SU-DHL-6 (cell line): ENCODE data around the gene INTS1.
"Not testable (repeated sequence)": the region's sequence is repeated elsewhere in the genome, so short reads cannot be mapped to it uniquely, and the experiment has no call there.

Source experiments
- H2AFZ ChIP-seq: fragments of 200-600 bp; sonication (generic); 2 replicates; pipeline ENCODE4 v1.6.1; 2014; ENCODE audit warnings: low read depth, mild to moderate bottlenecking, moderate library complexity, mixed read lengths, antibody characterized with exemption, low read length; ENCODE audit not compliant: severe bottlenecking
- H3F3A ChIP-seq: fragments of 200-600 bp; shearing (Covaris generic); 2 replicates; pipeline ENCODE4 v1.6.0; 2016; ENCODE audit warnings: antibody characterized with exemption, mild to moderate bottlenecking; ENCODE audit not compliant: insufficient read depth
- H3K27ac ChIP-seq: fragments of 200-600 bp; sonication (generic); 2 replicates; pipeline ENCODE4 v1.5.1; 2016; ENCODE audit warnings: low read depth, mild to moderate bottlenecking, low read length, moderate library complexity, mixed read lengths
- H3K27me3 ChIP-seq: fragments of 200-600 bp; sonication (generic), shearing (Covaris generic); 2 replicates; pipeline ENCODE4 v1.6.0; 2014; ENCODE audit warnings: mild to moderate bottlenecking, low read length
- H3K36me3 ChIP-seq: fragments of 200-600 bp; sonication (generic); 2 replicates; pipeline ENCODE4 v1.6.1; 2014; ENCODE audit warnings: mild to moderate bottlenecking, low read length, mixed read lengths
- H3K4me2 ChIP-seq: fragments of 300-600, 200-600 bp; shearing (Covaris generic), sonication (generic); 2 replicates; pipeline ENCODE4 v1.6.0; 2014; ENCODE audit warnings: low read length, low read depth, mild to moderate bottlenecking; ENCODE audit not compliant: poor library complexity, severe bottlenecking
- H3K4me3 ChIP-seq: fragments of 200-600 bp; sonication (generic); 2 replicates; pipeline ENCODE4 v1.5.1; 2014; ENCODE audit warnings: antibody characterized with exemption, low read length, mild to moderate bottlenecking, mixed read lengths; ENCODE audit not compliant: insufficient read depth, poor library complexity, severe bottlenecking
- H3K79me2 ChIP-seq: fragments of 200-600 bp; sonication (generic); 2 replicates; pipeline ENCODE4 v1.6.1; 2014; ENCODE audit warnings: mild to moderate bottlenecking, low read length, moderate library complexity; ENCODE audit not compliant: insufficient read depth
- H3K9ac ChIP-seq: fragments of 200-600 bp; sonication (generic); 2 replicates; pipeline ENCODE4 v1.7.0; 2014; ENCODE audit warnings: mild to moderate bottlenecking, low read length
- H3K9me2 ChIP-seq: fragments of 200-600 bp; sonication (generic); replicated peaks from 2 replicates; pipeline ENCODE4 v1.6.1; 2014; ENCODE audit warnings: low read length; ENCODE audit not compliant: insufficient read depth
- H3K9me3 ChIP-seq: fragments of 200-600 bp; sonication (generic); 2 replicates; pipeline ENCODE4 v1.6.1; 2014; ENCODE audit warnings: low read length, mixed read lengths; ENCODE audit not compliant: insufficient read depth
- H4K20me1 ChIP-seq: fragments of 200-600 bp; sonication (generic); 2 replicates; pipeline ENCODE4 v1.6.1; 2014; ENCODE audit warnings: low read depth, mild to moderate bottlenecking, antibody characterized with exemption, low read length, moderate library complexity, mixed read lengths
- CTCF ChIP-seq: fragments of 200-600 bp; sonication (generic); IDR thresholded peaks from one replicate; pipeline ENCODE4 v1.5.1; 2017; ENCODE audit warnings: antibody characterized with exemption, mild to moderate bottlenecking, low read length, moderate library complexity; ENCODE audit not compliant: insufficient read depth, poor library complexity, severe bottlenecking
- EZH2phosphoT487 ChIP-seq: fragments of 200-600 bp; sonication (generic), shearing (Covaris generic); conservative IDR thresholded peaks from 2 replicates; pipeline ENCODE4 v1.6.1; 2018; ENCODE audit warnings: mild to moderate bottlenecking, antibody characterized with exemption, low read length, moderate library complexity, mixed read lengths

The INTS1 gene

GRCh38 chr7:1523844-1524243 lies 19.7 kb upstream of the INTS1 start:
- TF ChIP-seq EZH2phosphoT487, result no peak
- Histone ChIP-seq H3K9me3 (no peaks in the 10 kb centered on the region), H3K27me3 (no peaks in the 10 kb centered on the region), H3K36me3 (no peaks in the 10 kb centered on the region), H3K4me2 (no peak overlapping the region), H3K79me2 (no peaks in the 10 kb centered on the region), H3F3A (no peaks in the 10 kb centered on the region), H3K9me2 (no peaks in the 10 kb centered on the region), H2AFZ (no peak overlapping the region), H3K9ac (no peak overlapping the region), H4K20me1 (no peaks in the 10 kb centered on the region), H3K4me3 (no peak overlapping the region), H3K27ac (no peak overlapping the region)

GRCh38 chr7:1523208-1523607 lies 19.0 kb upstream of the INTS1 start:
- Histone ChIP-seq H4K20me1 (no peaks in the 10 kb centered on the region), H3K27ac (no peak overlapping the region), H3K4me3 (no peak overlapping the region), H3K4me2 (no peak overlapping the region), H3K9me2 (no peaks in the 10 kb centered on the region), H3K27me3 (no peaks in the 10 kb centered on the region), H3K9me3 (no peaks in the 10 kb centered on the region), H3K79me2 (no peaks in the 10 kb centered on the region), H3K9ac (no peak overlapping the region), H2AFZ (no peak overlapping the region), H3F3A (no peaks in the 10 kb centered on the region), H3K36me3 (no peaks in the 10 kb centered on the region)
- no peak for TF ChIP-seq EZH2phosphoT487
- TF ChIP-seq CTCF, result no peak

- Histone ChIP-seq H3K4me2 (no peak overlapping the region), H3K9me3 (no peaks in the 10 kb centered on the region), H2AFZ (no peak overlapping the region), H3K27me3 (no peaks in the 10 kb centered on the region), H3K9ac (no peak overlapping the region), H4K20me1 (no peaks in the 10 kb centered on the region), H3K36me3 (no peaks in the 10 kb centered on the region), H3K27ac (no peak overlapping the region), H3K9me2 (no peaks in the 10 kb centered on the region), H3F3A (no peaks in the 10 kb centered on the region), H3K79me2 (no peaks in the 10 kb centered on the region), H3K4me3 (no peak overlapping the region)
- TF ChIP-seq EZH2phosphoT487, result no peak
- TF ChIP-seq CTCF, result no peak
Observed at GRCh38 chr7:1521456-1521855, 17.3 kb upstream of the INTS1 start.

- no peaks in the 10 kb centered on the region for H3K9me3 ChIP-seq
- no peak overlapping the region for H3K27ac ChIP-seq
Observed at GRCh38 chr7:1520539-1521234, 16.5 kb upstream of the INTS1 start.

GRCh38 chr7:1519322-1519922 lies 15.2 kb upstream of the INTS1 start:
- not testable (repeated sequence) for H3K4me2 ChIP-seq

More at GRCh38 chr7:1520539-1521234, 16.5 kb upstream of the INTS1 start:
- Histone ChIP-seq H4K20me1 (no peaks in the 10 kb centered on the region), H3K27me3 (no peaks in the 10 kb centered on the region), H3K4me2 (no peak overlapping the region), H2AFZ (no peak overlapping the region), H3K36me3 (no peaks in the 10 kb centered on the region), H3K9ac (no peak overlapping the region), H3K4me3 (no peak overlapping the region), H3K79me2 (no peaks in the 10 kb centered on the region), H3K9me2 (no peaks in the 10 kb centered on the region), H3F3A (no peaks in the 10 kb centered on the region)
- no peak for TF ChIP-seq CTCF
- TF ChIP-seq EZH2phosphoT487, result no peak

More at GRCh38 chr7:1519322-1519922, 15.2 kb upstream of the INTS1 start:
- not testable (repeated sequence) for H3K27ac ChIP-seq, H3K36me3 ChIP-seq, H3K4me3 ChIP-seq, H2AFZ ChIP-seq, H3K9ac ChIP-seq, H3K9me3 ChIP-seq, H3K9me2 ChIP-seq, H3K27me3 ChIP-seq, H3K79me2 ChIP-seq, H4K20me1 ChIP-seq, H3F3A ChIP-seq
